Stimulated activated CD4-positive, alpha-beta T cell treated with anti-CD3 and anti-CD28 coated beads, Interleukin-15, amount 100 ng/mL, for 48 hours (primary cell): ENCODE data around the gene RNF220.
A peak's percentile ranks its signal among the peaks of the same experiment; 100 is the strongest.
"Not testable (repeated sequence)": the region's sequence is repeated elsewhere in the genome, so short reads cannot be mapped to it uniquely, and the experiment has no call there.

Experiments used
- DNase-seq, 2 donors: peaks; one replicate each; pipeline ENCODE4 v3.0.0-alpha.2; 2020; ENCODE audit warnings: low read depth in 2 of 2

Gene RNF220

DNA sequence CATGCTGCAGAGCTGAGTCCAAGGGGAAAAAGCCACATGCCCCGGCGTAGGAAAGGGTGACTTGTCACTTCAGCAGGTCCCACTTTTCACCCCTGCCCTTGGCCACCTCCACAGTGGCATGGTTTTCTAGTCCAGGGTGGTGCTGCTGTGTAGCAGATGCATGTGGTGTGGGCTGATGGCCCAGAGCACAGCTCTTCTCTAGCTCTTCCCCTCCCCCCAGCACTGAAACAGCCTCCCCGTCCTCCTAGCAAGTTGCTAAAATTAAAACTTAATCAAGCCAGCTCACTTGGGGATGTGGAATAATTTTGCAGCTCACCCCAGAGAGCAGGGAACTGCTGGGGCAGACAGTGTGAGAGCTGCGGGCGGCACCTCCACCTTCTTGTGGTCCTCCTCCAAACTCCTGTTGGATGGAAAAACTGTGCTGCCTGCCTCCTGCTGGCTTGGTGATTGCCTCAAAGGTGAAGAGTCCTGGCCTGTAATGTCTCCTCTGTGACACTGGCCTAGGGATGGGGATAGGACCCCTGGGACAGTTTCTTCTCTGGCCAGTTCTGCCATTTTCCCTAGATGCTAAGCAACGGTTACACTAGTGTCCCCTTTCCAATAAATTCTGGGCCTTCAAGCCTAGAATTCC lies 91.6 kb downstream of the RNF220 start:
- no peak for DNase-seq

DNA sequence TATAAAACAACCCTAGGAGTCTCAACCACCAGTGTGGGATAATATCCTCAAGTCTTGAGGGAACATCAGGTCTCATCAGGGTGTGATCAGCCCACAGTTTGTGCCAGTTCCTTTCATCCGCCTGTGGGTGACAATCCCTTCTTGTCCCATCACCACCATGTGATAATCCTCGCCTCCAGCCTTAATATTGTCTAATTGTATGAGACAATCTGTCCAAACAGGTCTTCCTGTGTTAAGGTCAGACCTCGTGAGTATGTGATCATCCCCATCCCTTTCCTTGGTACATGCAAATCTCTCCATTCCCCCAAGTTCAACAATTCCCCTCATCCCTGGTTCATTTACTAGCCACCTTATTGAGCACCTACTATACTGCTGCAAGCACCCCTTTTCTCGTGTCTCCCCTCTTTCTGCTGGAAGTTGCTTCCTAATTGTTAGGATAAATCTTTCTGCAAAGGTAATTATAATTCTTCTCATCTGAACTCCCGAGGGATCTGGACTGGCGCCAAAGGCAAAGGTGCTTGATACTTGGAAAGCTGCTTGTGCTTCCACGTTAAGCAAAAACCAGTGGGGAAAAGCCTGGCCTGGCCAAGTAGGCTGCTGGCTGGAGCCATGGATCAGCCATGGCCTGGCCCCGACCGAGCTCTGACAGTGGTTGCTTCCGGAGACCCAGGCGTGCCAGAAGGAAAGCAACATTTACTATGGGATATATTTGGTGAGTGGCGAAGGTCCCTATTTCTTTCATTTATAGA lies 92.5 kb downstream of the RNF220 start:
- no peak for DNase-seq

GRCh38 chr1:44499306-44499705 lies 94.3 kb downstream of the RNF220 start:
- no peak for DNase-seq

- DNase-seq: no peak
Observed at GRCh38 chr1:44500181-44501046, 95.4 kb downstream of the RNF220 start.

GRCh38 chr1:44501047-44501890 lies 96.2 kb downstream of the RNF220 start:
- no peak for DNase-seq

- DNase-seq: not testable (repeated sequence)
Observed at GRCh38 chr1:44502823-44503222, 97.8 kb downstream of the RNF220 start.

GRCh38 chr1:44503625-44504024 lies 98.6 kb downstream of the RNF220 start:
- DNase-seq: no peak

GRCh38 chr1:44505210-44505993 lies 100.3 kb downstream of the RNF220 start:
- no peak for DNase-seq

DNA sequence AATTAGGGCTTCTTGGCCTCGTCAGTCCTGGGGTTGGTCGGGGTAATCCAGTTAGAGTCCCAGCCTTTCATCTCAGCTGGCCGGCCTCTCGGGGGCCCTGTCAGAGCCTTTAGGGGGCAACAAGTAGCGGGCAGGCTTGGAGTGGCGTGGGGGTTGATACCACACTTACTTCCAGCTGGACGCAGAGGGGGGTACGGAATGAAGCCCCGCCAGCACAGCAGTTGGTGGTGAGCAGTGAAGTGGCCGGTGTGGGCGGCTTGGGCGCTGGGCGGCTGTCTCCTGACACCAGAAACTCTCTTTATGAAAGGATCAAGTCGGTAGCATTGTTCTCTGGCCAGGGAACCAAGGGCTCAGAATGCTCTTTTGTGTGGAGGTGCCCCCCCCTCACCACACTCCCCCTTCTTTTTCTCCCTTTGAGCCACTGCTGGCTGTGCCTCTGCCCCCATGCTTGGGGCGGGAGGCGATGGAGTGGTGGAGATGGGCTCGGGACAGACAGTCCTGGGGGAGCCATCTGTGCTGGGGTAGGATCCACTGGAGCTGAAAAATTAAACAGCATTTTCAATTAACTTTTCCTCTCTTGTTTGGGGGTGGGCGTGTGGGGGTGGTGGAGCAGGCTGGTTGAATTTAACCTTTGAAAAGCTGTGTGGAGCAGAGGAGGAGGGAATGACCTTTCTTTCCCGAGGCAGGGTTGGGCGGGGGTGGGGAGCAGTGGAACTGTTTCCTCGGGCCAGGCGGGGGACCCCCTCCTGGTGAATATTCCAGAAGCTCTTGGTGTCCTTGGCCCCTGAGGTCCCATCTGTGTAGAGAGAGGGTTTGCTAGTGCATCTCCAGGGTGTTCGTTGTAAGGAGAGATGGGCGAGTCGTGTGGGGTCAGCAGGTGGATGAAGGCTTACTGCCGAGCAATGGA lies 102.7 kb downstream of the RNF220 start:
- DNase-seq: no peak

DNA sequence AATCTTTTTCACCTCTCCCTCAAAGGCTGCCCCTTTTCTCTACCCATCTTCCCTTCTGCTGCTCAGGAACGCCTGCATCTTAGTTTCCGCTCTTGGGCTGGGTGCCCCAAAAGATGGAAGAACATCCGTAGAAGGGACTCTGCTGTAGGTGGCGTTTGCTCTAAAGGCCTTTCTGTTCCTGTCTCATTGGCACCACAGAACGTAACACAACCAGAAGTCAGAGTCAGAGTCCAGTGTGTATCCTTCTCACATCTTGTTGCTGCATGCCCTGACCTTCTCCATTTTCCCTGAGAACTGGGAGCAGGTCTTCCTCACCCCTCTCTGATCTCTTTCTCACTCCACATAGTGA lies 103.3 kb downstream of the RNF220 start:
- no peak for DNase-seq

DNA sequence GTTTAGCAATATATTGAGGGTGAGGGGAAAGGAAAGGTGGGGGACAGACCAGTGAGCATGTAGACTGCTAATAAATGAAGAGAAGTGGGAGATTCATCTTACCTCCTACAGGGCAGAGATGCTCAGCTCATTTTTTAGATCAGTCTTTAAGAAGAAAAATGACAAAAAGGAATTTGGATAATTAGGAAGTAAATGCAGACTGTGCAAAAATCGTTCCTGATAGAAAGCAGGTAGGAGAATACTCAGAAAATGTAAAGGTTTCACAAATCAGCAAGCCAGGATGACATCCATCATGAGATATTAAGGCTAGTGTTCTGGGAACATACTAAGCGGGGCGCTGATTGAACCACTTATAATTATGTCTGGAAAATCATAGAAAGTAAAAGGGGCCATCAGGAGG lies 106.3 kb downstream of the RNF220 start:
- DNase-seq: no peak

DNA sequence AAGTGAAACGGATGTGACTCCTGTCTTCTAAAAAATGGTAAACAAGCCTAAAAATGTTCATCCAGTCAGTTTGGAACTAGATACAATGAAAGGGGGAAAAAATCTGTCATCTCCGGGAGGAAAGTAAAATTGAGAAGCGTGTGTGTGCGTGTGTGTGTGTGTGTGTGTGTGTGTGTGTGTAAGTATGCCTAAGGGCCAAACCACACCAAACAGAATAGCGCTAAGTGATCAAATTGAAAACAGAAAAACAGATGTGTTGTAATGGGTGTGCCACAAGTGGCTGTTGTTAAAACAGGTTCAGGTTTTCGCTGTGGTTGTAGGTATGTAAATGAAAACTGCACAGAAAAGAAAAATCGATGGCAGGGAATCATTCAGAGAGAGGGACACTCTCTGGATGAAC lies 106.7 kb downstream of the RNF220 start:
- peak in 1 of 2 donors; percentile 5 for DNase-seq

- DNase-seq: peak in 1 of 2 donors; percentile 16
Observed at GRCh38 chr1:44512313-44512885, 107.3 kb downstream of the RNF220 start.

DNA sequence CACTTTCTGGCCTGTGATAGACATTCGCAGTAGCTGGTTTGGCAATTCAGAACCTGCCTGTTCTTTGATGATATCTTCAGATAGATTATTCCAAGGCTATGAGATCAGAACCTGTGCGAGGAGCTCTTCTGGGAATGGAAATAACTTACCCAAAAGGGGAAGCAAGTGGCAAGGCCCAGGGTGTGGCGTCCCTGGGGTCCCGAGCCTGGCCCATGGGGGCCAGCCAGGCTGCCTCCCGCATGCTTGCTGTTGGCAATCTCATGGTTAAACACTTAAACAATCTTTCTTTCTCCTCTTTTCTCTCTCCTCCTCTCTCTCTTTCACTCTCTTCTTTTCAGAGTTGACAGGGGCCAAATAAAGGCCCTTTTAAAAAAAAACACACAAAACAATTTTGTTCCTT lies 108.1 kb downstream of the RNF220 start:
- DNase-seq: no peak

- DNase-seq: no peak
Observed at GRCh38 chr1:44514673-44515072, 109.6 kb downstream of the RNF220 start.

DNA sequence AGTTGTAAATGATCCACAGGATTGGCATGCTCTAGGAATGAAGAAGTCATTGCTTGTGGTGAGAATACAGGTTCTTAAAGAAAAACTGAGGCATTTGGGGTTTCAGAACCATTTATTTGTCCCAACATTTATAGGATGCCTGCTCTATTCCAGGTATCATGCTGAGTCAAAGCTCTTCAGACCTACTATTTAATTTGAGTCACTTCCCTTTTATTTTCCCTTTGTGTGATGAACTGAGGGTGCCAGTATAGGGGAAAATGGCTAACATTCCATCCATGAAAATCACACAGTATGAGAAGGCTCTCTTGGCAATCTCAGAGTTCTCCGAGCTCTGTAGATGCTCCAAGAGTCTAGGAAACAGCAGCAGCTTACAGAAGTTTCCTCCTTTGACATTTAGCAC lies 110.4 kb downstream of the RNF220 start:
- DNase-seq: no peak

GRCh38 chr1:44519035-44519676 lies 114.1 kb downstream of the RNF220 start:
- DNase-seq: no peak

DNA sequence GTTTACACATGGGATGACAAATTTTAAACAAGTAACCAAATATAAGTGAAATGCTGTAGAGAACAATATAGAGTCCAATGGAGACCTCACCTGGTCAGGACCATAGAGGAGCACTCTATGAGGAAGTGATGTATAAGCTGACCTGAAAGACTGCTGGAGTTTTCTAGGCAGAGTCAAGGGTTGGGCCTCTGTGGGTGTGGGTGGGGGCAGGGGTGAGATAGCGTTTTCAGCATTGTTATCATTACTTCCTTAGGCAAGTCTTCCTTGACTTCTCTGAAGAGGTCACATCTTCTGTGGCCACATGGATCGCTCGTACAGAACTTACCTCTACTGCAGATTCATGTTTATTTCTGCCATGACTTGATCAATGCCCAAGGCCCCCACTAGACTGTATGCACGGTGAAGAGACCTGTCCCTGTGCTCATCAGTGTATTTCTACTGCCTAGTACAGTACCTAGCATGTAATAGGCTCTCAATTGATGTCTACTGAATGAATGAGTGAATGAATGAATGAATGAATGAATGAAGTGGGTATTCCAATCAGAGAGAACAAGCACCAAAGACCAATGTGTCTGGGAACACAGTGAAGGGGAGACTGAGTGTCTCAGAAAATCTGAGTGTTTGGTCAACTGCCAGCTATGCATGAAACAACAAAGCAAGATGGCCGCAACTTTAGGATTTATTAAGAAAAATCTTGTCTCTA lies 116.5 kb downstream of the RNF220 start:
- no peak for DNase-seq
